ENCODE data around the gene KLHL42.

DNA sequence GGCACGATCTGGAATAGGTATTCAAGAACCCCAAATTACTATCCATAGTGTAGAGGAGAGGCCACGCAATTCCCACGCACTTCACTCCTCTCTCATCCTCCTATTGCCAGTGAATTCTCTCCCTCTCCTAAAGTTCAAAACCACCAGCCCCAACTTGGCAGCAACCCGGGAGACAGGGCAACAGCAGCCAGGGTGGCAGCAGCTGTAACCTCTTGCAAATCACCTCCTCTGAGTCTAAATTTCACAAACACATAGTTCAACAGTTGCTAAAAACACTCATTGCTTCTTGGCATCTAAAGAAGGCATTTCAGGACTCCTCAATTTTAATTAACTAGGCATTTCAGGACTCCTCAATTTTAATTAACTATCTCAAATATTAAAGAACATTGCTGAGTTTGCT, 37.7 kb downstream of the KLHL42 start:
- TF ChIP-seq YY1 (IDR thresholded peaks at IDR 0.05; ENCODE audit: low read depth), result no peak
- TF ChIP-seq, protein P1, sequence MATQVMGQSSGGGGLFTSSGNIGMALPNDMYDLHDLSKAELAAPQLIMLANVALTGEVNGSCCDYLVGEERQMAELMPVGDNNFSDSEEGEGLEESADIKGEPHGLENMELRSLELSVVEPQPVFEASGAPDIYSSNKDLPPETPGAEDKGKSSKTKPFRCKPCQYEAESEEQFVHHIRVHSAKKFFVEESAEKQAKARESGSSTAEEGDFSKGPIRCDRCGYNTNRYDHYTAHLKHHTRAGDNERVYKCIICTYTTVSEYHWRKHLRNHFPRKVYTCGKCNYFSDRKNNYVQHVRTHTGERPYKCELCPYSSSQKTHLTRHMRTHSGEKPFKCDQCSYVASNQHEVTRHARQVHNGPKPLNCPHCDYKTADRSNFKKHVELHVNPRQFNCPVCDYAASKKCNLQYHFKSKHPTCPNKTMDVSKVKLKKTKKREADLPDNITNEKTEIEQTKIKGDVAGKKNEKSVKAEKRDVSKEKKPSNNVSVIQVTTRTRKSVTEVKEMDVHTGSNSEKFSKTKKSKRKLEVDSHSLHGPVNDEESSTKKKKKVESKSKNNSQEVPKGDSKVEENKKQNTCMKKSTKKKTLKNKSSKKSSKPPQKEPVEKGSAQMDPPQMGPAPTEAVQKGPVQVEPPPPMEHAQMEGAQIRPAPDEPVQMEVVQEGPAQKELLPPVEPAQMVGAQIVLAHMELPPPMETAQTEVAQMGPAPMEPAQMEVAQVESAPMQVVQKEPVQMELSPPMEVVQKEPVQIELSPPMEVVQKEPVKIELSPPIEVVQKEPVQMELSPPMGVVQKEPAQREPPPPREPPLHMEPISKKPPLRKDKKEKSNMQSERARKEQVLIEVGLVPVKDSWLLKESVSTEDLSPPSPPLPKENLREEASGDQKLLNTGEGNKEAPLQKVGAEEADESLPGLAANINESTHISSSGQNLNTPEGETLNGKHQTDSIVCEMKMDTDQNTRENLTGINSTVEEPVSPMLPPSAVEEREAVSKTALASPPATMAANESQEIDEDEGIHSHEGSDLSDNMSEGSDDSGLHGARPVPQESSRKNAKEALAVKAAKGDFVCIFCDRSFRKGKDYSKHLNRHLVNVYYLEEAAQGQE (IDR thresholded peaks at IDR 0.05; ENCODE audit: low read depth), result no peak

Data from Ishikawa (cell line).